HuH-7.5 (cell line): ENCODE results near the gene SRSF5.
"Not testable (repeated sequence)": the region's sequence is repeated elsewhere in the genome, so short reads cannot be mapped to it uniquely, and the experiment has no call there.

Source experiments
- DNase-seq: peaks from one replicate; pipeline ENCODE4 v3.0.0; 2011; ENCODE audit warnings: low spot score

Gene SRSF5

GRCh38 chr14:69808919-69809808 lies 42.2 kb downstream of the SRSF5 start:
- DNase-seq, result peak; percentile 54

GRCh38 chr14:69811227-69811867 lies 44.4 kb downstream of the SRSF5 start:
- DNase-seq, result no peak

GRCh38 chr14:69811868-69812252 lies 44.9 kb downstream of the SRSF5 start:
- DNase-seq, result no peak

- no peak for DNase-seq
Measured at GRCh38 chr14:69812711-69813110, 45.8 kb downstream of the SRSF5 start.

- not testable (repeated sequence) for DNase-seq
Measured at GRCh38 chr14:69813346-69813745, 46.4 kb downstream of the SRSF5 start.

GRCh38 chr14:69814397-69814796 lies 47.5 kb downstream of the SRSF5 start:
- DNase-seq, result no peak

GRCh38 chr14:69815556-69815955 lies 48.6 kb downstream of the SRSF5 start:
- DNase-seq, result no peak

GRCh38 chr14:69816216-69816615 lies 49.3 kb downstream of the SRSF5 start:
- DNase-seq, result no peak

GRCh38 chr14:69818758-69819191 lies 51.8 kb downstream of the SRSF5 start:
- peak; percentile 38 for DNase-seq

- no peak for DNase-seq
Measured at GRCh38 chr14:69819607-69820006, 52.7 kb downstream of the SRSF5 start.

GRCh38 chr14:69820991-69821390 lies 54.0 kb downstream of the SRSF5 start:
- DNase-seq, result no peak
